Measurements from ENCODE around the gene ABCA2. TPM values are rescaled to one million over a fixed set of nuclear protein-coding genes. Genes with fewer than 3 reads are reported as not detected.

The ABCA2 gene
- total RNA-seq, 1 experiment from 2014 or later = 19.2 TPM

DNA sequence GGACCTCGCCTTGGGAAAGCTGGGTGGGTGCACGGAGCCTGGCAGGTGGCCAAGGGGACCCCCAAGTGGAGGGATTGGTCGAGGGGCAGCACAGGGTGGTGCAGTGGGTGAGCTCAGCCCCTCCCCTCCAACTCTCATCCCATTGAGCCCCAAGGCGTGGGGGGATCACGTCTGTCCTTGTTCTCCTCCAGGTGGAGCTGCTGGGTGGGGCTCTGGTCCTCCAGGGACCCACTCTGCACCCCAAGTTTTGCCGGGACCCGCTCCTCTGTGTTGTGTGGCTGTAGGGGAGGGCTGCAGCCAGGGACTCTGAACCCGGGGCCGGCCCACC lies 7.4 kb upstream of the ABCA2 start (continued):
- TF ChIP-seq, protein P1, sequence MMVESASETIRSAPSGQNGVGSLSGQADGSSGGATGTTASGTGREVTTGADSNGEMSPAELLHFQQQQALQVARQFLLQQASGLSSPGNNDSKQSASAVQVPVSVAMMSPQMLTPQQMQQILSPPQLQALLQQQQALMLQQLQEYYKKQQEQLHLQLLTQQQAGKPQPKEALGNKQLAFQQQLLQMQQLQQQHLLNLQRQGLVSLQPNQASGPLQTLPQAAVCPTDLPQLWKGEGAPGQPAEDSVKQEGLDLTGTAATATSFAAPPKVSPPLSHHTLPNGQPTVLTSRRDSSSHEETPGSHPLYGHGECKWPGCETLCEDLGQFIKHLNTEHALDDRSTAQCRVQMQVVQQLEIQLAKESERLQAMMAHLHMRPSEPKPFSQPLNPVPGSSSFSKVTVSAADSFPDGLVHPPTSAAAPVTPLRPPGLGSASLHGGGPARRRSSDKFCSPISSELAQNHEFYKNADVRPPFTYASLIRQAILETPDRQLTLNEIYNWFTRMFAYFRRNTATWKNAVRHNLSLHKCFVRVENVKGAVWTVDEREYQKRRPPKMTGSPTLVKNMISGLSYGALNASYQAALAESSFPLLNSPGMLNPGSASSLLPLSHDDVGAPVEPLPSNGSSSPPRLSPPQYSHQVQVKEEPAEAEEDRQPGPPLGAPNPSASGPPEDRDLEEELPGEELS (CRISPR knock-in tag; IDR thresholded peaks at IDR 0.05) = no peak
- TF ChIP-seq EMX1 (CRISPR knock-in tag; IDR thresholded peaks at IDR 0.05) = no peak
- no peak for TF ChIP-seq ZNF219 (CRISPR knock-in tag; IDR thresholded peaks at IDR 0.05; ENCODE audit: borderline replicate concordance)
- TF ChIP-seq, protein P2, sequence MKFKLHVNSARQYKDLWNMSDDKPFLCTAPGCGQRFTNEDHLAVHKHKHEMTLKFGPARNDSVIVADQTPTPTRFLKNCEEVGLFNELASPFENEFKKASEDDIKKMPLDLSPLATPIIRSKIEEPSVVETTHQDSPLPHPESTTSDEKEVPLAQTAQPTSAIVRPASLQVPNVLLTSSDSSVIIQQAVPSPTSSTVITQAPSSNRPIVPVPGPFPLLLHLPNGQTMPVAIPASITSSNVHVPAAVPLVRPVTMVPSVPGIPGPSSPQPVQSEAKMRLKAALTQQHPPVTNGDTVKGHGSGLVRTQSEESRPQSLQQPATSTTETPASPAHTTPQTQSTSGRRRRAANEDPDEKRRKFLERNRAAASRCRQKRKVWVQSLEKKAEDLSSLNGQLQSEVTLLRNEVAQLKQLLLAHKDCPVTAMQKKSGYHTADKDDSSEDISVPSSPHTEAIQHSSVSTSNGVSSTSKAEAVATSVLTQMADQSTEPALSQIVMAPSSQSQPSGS (CRISPR knock-in tag; IDR thresholded peaks at IDR 0.05; ENCODE audit: borderline replicate concordance, low read depth) = no peak
- TF ChIP-seq ESRRA (CRISPR knock-in tag; IDR thresholded peaks at IDR 0.05; ENCODE audit: borderline replicate concordance) = no peak
- no peak for TF ChIP-seq ZNF671 (CRISPR knock-in tag; IDR thresholded peaks at IDR 0.05)
- TF ChIP-seq FOXP1 (CRISPR knock-in tag; IDR thresholded peaks at IDR 0.05; ENCODE audit: borderline replicate concordance) = no peak
- TF ChIP-seq ZNF232 (CRISPR knock-in tag; IDR thresholded peaks at IDR 0.05) = no peak
- no peak for TF ChIP-seq RORB (CRISPR knock-in tag; IDR thresholded peaks at IDR 0.05)
- TF ChIP-seq ZNF138 (CRISPR knock-in tag; conservative IDR thresholded peaks at IDR 0.05) = no peak
- TF ChIP-seq NFYB (CRISPR knock-in tag; conservative IDR thresholded peaks at IDR 0.05; ENCODE audit: low read depth) = no peak
- TF ChIP-seq CREB1 (CRISPR knock-in tag; IDR thresholded peaks at IDR 0.05) = no peak
- TF ChIP-seq, protein P3, sequence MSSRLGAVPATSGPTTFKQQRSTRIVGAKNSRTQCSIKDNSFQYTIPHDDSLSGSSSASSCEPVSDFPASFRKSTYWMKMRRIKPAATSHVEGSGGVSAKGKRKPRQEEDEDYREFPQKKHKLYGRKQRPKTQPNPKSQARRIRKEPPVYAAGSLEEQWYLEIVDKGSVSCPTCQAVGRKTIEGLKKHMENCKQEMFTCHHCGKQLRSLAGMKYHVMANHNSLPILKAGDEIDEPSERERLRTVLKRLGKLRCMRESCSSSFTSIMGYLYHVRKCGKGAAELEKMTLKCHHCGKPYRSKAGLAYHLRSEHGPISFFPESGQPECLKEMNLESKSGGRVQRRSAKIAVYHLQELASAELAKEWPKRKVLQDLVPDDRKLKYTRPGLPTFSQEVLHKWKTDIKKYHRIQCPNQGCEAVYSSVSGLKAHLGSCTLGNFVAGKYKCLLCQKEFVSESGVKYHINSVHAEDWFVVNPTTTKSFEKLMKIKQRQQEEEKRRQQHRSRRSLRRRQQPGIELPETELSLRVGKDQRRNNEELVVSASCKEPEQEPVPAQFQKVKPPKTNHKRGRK (CRISPR knock-in tag; IDR thresholded peaks at IDR 0.05; ENCODE audit: borderline replicate concordance) = no peak
- TF ChIP-seq GRHL2 (CRISPR knock-in tag; IDR thresholded peaks at IDR 0.05; ENCODE audit: insufficient replicate concordance, severe bottlenecking) = no peak
- TF ChIP-seq, protein P4, sequence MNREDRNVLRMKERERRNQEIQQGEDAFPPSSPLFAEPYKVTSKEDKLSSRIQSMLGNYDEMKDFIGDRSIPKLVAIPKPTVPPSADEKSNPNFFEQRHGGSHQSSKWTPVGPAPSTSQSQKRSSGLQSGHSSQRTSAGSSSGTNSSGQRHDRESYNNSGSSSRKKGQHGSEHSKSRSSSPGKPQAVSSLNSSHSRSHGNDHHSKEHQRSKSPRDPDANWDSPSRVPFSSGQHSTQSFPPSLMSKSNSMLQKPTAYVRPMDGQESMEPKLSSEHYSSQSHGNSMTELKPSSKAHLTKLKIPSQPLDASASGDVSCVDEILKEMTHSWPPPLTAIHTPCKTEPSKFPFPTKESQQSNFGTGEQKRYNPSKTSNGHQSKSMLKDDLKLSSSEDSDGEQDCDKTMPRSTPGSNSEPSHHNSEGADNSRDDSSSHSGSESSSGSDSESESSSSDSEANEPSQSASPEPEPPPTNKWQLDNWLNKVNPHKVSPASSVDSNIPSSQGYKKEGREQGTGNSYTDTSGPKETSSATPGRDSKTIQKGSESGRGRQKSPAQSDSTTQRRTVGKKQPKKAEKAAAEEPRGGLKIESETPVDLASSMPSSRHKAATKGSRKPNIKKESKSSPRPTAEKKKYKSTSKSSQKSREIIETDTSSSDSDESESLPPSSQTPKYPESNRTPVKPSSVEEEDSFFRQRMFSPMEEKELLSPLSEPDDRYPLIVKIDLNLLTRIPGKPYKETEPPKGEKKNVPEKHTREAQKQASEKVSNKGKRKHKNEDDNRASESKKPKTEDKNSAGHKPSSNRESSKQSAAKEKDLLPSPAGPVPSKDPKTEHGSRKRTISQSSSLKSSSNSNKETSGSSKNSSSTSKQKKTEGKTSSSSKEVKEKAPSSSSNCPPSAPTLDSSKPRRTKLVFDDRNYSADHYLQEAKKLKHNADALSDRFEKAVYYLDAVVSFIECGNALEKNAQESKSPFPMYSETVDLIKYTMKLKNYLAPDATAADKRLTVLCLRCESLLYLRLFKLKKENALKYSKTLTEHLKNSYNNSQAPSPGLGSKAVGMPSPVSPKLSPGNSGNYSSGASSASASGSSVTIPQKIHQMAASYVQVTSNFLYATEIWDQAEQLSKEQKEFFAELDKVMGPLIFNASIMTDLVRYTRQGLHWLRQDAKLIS (CRISPR knock-in tag; IDR thresholded peaks at IDR 0.05; ENCODE audit: borderline replicate concordance) = no peak

DNA sequence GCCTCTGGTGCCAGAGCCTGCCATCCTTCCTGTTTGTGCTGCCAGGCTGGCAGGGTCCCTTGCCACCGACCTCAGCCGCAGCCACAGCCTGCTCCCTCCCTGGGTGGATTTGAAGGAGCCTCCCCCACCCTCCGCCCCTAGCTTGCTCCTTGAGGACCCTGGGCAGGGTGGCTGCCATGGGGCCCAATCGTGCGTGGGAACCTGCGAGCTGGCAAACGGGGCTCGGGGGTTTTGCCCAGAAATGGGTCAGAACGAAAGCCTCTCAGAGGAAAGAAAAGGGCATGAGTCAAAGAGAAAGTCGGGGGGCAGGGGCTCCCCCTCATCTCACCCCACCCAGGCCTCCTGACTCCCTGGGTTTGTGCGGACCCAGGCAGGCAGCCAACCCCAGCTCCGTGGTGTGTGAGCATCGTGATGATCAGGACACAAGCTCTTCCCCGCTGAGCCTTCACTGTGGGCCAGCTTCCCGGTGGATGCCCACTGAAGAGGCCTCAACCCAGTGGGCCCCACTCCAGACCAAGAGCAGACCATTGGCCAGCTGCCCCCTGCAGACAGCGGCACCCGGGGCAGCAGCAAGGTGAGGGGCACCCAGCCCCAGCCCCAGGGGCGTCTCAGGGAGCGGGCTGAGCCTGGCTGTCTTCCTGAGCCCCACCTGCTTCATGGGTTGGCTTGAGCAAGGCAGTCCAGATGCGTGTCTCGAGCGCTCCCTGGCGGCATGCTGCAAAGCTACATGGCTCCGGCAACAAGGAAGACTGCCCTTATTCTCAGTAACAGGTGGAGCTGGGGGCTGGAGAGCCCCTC lies 6.9 kb upstream of the ABCA2 start:
- CTCF ChIA-PET = interaction anchor here (0.5 to 4.9 kb wide), 95 partner anchors 9 to 388 kb away, joined by 3 to 151 read pairs (median 6); partner anchors contain the start of genes AJM1, C8G, CLIC3 and EDF1
- TF ChIP-seq, protein P5, sequence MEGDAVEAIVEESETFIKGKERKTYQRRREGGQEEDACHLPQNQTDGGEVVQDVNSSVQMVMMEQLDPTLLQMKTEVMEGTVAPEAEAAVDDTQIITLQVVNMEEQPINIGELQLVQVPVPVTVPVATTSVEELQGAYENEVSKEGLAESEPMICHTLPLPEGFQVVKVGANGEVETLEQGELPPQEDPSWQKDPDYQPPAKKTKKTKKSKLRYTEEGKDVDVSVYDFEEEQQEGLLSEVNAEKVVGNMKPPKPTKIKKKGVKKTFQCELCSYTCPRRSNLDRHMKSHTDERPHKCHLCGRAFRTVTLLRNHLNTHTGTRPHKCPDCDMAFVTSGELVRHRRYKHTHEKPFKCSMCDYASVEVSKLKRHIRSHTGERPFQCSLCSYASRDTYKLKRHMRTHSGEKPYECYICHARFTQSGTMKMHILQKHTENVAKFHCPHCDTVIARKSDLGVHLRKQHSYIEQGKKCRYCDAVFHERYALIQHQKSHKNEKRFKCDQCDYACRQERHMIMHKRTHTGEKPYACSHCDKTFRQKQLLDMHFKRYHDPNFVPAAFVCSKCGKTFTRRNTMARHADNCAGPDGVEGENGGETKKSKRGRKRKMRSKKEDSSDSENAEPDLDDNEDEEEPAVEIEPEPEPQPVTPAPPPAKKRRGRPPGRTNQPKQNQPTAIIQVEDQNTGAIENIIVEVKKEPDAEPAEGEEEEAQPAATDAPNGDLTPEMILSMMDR (IDR thresholded peaks at IDR 0.05) = peak; percentile 83
- TF ChIP-seq SP1 (CRISPR knock-in tag; conservative IDR thresholded peaks at IDR 0.05) (peak; percentile 36; the same call in 1 of the 2 replicates), GRHL2 (CRISPR knock-in tag; IDR thresholded peaks at IDR 0.05; ENCODE audit: insufficient replicate concordance, severe bottlenecking) (no peak)
- POLR2A ChIA-PET = interaction anchor here (0.8 to 1.0 kb wide), 3 partner anchors 12 to 187 kb away, joined by 3 to 4 read pairs (median 4); no protein-coding TSS in a partner anchor
- DNase-seq (ENCODE audit: low spot score) (peak; percentile 90), ATAC-seq (peak; percentile 94)
- Mint-ChIP-seq H3K4me3 (no peak overlapping the region), H3K36me3 (peaks cover 5% of the 10 kb centered on the region; the same call in 1 of the 2 replicates), H3K4me1 (no peaks in the 10 kb centered on the region), H3K27ac (no peak overlapping the region), H3K9me3 (no peaks in the 10 kb centered on the region), H3K27me3 (ENCODE audit: low read depth) (no peaks in the 10 kb centered on the region)
